GM12891 (cell line): ENCODE measurements around the gene TRMT1.

Source experiments
- PAX5 ChIP-seq: IDR thresholded peaks from 2 replicates; pipeline ENCODE4 v1.6.1; 2011; ENCODE audit warnings: low read length, moderate library complexity, mild to moderate bottlenecking; ENCODE audit not compliant: insufficient read depth, severe bottlenecking
- POLR2A ChIP-seq: IDR thresholded peaks from 2 replicates; pipeline ENCODE4 v1.6.1; 2011; ENCODE audit warnings: low read depth, low read length, control low read depth
- POLR2AphosphoS5 ChIP-seq: IDR thresholded peaks from 2 replicates; pipeline ENCODE4 v1.6.1; 2011; ENCODE audit warnings: low read depth, low read length, control low read depth
- SPI1 ChIP-seq: IDR thresholded peaks from 2 replicates; pipeline ENCODE4 v1.6.1; 2011; ENCODE audit warnings: low read depth, low read length, control low read depth
- TAF1 ChIP-seq: IDR thresholded peaks from 2 replicates; pipeline ENCODE4 v1.6.1; 2011; ENCODE audit warnings: low read depth, low read length, control low read depth

- TF ChIP-seq TAF1 (no peak), POLR2A (no peak), POLR2AphosphoS5 (no peak), PAX5 (no peak), SPI1 (no peak)
These were observed 39.8 kb downstream of the TRMT1 start for GRCh38 chr19:13076787-13077186.
